CD14-positive monocyte (primary cell): ENCODE results near the gene KRTAP10-10. TPM values are rescaled to one million over a fixed set of nuclear protein-coding genes. Genes with fewer than 3 reads are reported as not detected.
"Not testable (repeated sequence)": the region's sequence is repeated elsewhere in the genome, so short reads cannot be mapped to it uniquely, and the experiment has no call there.

Experiments
- DNase-seq, 3 donors: peaks; one replicate each; pipeline ENCODE4 v3.0.0-alpha.2; 2011 to 2022
- H2AFZ ChIP-seq: 2 replicates; pipeline ENCODE4 v1.6.0; 2012; ENCODE audit warnings: mild to moderate bottlenecking, low read depth, low read length, inconsistent platforms; ENCODE audit not compliant: insufficient read depth, poor library complexity, severe bottlenecking
- H3K27ac ChIP-seq, 2 donors: 1 replicate in 1 of 2; 2 replicates in 1 of 2; pipeline ENCODE4 v1.5.1; 2012 to 2013; ENCODE audit warnings: low read length in 2 of 2, control low read depth in 1 of 2, inconsistent platforms in 1 of 2, low read depth in 1 of 2, mild to moderate bottlenecking in 1 of 2
- H3K27me3 ChIP-seq, 2 donors: one replicate each; pipeline versions ENCODE4 v1.6.0 to v1.6.1; 2011 to 2013; ENCODE audit warnings: low read length in 2 of 2; ENCODE audit not compliant: control insufficient read depth in 2 of 2, insufficient read depth in 2 of 2
- H3K36me3 ChIP-seq, 2 donors: replicated peaks in 1 of 2; 1 replicate in 1 of 2; 2 replicates in 1 of 2; pipeline versions ENCODE4 v1.5.1 to v1.6.1; 2012 to 2013; ENCODE audit warnings: low read length in 2 of 2, control low read depth in 1 of 2, inconsistent platforms in 1 of 2, mild to moderate bottlenecking in 1 of 2; ENCODE audit not compliant: insufficient read depth in 2 of 2, control insufficient read depth in 1 of 2
- H3K4me1 ChIP-seq, 2 donors: 1 replicate in 1 of 2; 2 replicates in 1 of 2; pipeline versions ENCODE4 v1.5.1 to v1.6.1; 2012 to 2013; ENCODE audit warnings: low read length in 2 of 2, control low read depth in 1 of 2, inconsistent platforms in 1 of 2, mild to moderate bottlenecking in 1 of 2, moderate library complexity in 1 of 2; ENCODE audit not compliant: insufficient read depth in 2 of 2, control insufficient read depth in 1 of 2
- H3K4me2 ChIP-seq: replicated peaks from 2 replicates; pipeline ENCODE3; 2012; ENCODE audit warnings: low read length, moderate library complexity, mild to moderate bottlenecking; ENCODE audit not compliant: poor library complexity, severe bottlenecking; ENCODE audit errors: extremely low read depth
- H3K4me3 ChIP-seq, 3 experiments: fragments of 200-600 bp in 1 of 3; sonication (generic) in 1 of 3; replicated peaks in 1 of 3; 1 replicate in 2 of 3; 2 replicates in 1 of 3; pipeline ENCODE4 v1.5.1; 2011 to 2013; ENCODE audit warnings: low read length in 3 of 3, mild to moderate bottlenecking in 3 of 3, control low read depth in 2 of 3, low read depth in 2 of 3, inconsistent platforms in 1 of 3, moderate library complexity in 1 of 3
- H3K79me2 ChIP-seq: 2 replicates; pipeline ENCODE4 v1.6.0; 2012; ENCODE audit warnings: mild to moderate bottlenecking, control low read depth, inconsistent platforms, low read length, moderate library complexity; ENCODE audit not compliant: insufficient read depth
- H3K9ac ChIP-seq: 2 replicates; pipeline ENCODE4 v1.6.0; 2017; ENCODE audit warnings: low read length, mild to moderate bottlenecking; ENCODE audit not compliant: insufficient read depth, poor library complexity, severe bottlenecking
- H3K9me3 ChIP-seq, 2 donors: replicated peaks in 1 of 2; 1 replicate in 1 of 2; 2 replicates in 1 of 2; pipeline versions ENCODE4 v1.5.1 to v1.6.1; 2012 to 2013; ENCODE audit warnings: low read length in 2 of 2, control low read depth in 1 of 2; ENCODE audit not compliant: control insufficient read depth in 1 of 2, insufficient read depth in 1 of 2
- H4K20me1 ChIP-seq: 2 replicates; pipeline ENCODE4 v1.6.0; 2012; ENCODE audit warnings: mild to moderate bottlenecking, low read length, control low read depth, moderate library complexity; ENCODE audit not compliant: insufficient read depth
- H3K27ac Mint-ChIP-seq, 7 donors: one replicate each; pipeline ENCODE4 v1.8.0; 2020; ENCODE audit warnings: mild to moderate bottlenecking in 7 of 7, mixed read lengths in 7 of 7, moderate library complexity in 6 of 7, inconsistent platforms in 2 of 7
- H3K27me3 Mint-ChIP-seq, 3 donors: one replicate each; pipeline ENCODE4 v1.8.0; 2021 to 2022; ENCODE audit warnings: low read depth in 3 of 3, mild to moderate bottlenecking in 3 of 3, mixed read lengths in 3 of 3, moderate library complexity in 3 of 3, inconsistent platforms in 1 of 3
- H3K36me3 Mint-ChIP-seq, 2 donors: one replicate each; pipeline ENCODE4 v1.8.0; 2020; ENCODE audit warnings: mixed read lengths in 2 of 2, inconsistent platforms in 1 of 2, mild to moderate bottlenecking in 1 of 2
- H3K4me1 Mint-ChIP-seq: one replicate; pipeline ENCODE4 v1.8.0; 2020; ENCODE audit warnings: mild to moderate bottlenecking, mixed read lengths
- H3K4me3 Mint-ChIP-seq, 2 donors: one replicate each; pipeline ENCODE4 v1.8.0; 2020; ENCODE audit warnings: mild to moderate bottlenecking in 2 of 2, mixed read lengths in 2 of 2, moderate library complexity in 1 of 2
- H3K9me3 Mint-ChIP-seq, 7 donors: one replicate each; pipeline ENCODE4 v1.8.0; 2020 to 2022; ENCODE audit warnings: mixed read lengths in 7 of 7, mild to moderate bottlenecking in 6 of 7, moderate library complexity in 6 of 7, inconsistent platforms in 2 of 7
- WGBS: methylation state at CpG from one replicate; pipeline ENCODE4 v1.1.5; 2013; ENCODE audit warnings: missing lambda C conversion rate; ENCODE audit not compliant: insufficient coverage; 5-methylcytosine and 5-hydroxymethylcytosine counted together
- intact Hi-C, 2 donors: fragments of 100-400 bp; cut with micrococcal nuclease; formaldehyde crosslinking; loops; one replicate each; pipeline versions ENCODE4 v1.15.0 to v1.15.1; 2023
- polyA plus RNA-seq, 3 donors: library from polyadenylated mRNA; depleted of rRNA in 1 of 3; unstranded in 2 of 3; stranded (reverse) in 1 of 3; fragments of 300-500 nt in 2 of 3; fragments of >200 nt in 1 of 3; fragmentation: Illumina TruSeq in 2 of 3; gene quantifications; 1 replicate in 2 of 3; 2 replicates in 1 of 3; pipeline ENCODE4 v1.2.3, GENCODE V29; 2012 to 2021
- TF ChIP-seq, protein P1 (sequence below): fragments of 200-600 bp; IDR thresholded peaks from one replicate; pipeline ENCODE4 v1.8.0; 2022; ENCODE audit warnings: antibody characterized with exemption, mild to moderate bottlenecking

Gene KRTAP10-10
- polyA plus RNA-seq, 3 donors: not detected

DNA sequence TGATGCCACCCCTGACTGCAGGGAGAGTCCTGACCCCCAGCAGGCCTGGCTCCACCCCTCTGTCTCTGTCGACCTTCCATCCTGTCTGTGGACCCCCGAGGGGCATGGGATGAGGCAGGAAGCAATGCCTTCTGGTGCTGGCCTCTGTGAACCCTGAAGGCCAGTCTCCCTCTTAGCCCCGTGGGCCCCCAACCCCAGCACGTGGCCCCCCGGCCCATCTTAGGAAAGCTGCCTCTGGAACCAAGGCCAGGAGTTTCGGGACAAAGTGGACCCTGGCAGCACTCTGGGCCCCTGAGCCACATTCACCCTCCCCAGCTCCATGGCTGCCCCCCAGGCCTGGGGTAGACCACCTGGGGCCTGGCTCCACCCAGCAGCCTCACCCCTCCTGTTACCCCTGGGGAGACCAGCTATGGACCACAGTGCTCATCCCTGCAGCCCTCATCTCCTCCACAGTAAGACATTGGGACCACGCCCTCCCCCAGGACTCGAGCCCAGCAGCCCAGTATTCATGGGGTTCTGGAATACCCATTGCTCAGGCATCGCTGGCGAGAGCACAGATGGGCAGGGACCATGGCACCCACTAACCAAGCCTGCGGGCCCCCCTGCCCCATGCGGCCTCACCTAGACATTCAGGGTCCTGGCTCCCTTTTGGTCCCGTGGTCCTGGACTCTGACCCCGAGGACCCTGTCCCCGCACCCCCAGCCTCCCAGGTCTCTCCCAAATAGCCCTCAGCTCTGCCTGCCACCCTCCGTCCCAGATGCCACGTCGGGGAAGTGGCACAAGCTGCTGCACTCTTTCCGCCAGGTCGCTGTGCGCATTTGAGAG, 1.6 kb downstream of the KRTAP10-10 start:
- intact Hi-C loops, DNase-seq, H3K36me3 Mint-ChIP-seq: not testable (repeated sequence)

DNA sequence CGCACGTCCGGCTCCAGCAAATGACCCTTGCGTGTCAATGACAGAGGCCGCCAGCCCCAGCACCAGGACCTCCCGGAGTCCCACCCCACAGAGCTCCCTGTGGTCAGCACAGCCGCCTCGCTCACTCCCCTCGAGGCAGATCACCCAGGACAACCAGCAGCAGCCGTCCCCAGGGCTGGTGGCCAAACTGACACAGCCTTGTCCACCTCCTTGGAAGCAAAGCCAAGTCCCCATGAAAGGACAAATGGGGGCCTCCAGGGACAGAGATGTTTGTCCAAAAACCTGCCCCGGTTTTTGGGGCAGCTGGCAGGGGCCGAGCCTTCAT, 2.1 kb downstream of the KRTAP10-10 start:
- WGBS: 92% methylated on average over 9 of the region's 12 CpGs
- no peaks in the 10 kb centered on the region for H3K79me2 ChIP-seq
- peaks cover 11 to 36% (median 26%) of the 10 kb centered on the region in 7 donors for H3K9me3 Mint-ChIP-seq
- H3K27me3 Mint-ChIP-seq: peaks cover 5 to 8% (median 7%) of the 10 kb centered on the region in 3 donors
- H3K27me3 ChIP-seq: no peaks in the 10 kb centered on the region
- no peak overlapping the region for H3K27ac ChIP-seq
- H3K4me3 Mint-ChIP-seq: no peak overlapping the region
- no peak overlapping the region for H3K4me3 ChIP-seq
- H3K36me3 ChIP-seq: no peaks in the 10 kb centered on the region
- DNase-seq: no peak
- no peak overlapping the region for H2AFZ ChIP-seq
- H3K36me3 Mint-ChIP-seq: no peaks in the 10 kb centered on the region
- H3K27ac Mint-ChIP-seq: no peak overlapping the region
- TF ChIP-seq, protein P1, sequence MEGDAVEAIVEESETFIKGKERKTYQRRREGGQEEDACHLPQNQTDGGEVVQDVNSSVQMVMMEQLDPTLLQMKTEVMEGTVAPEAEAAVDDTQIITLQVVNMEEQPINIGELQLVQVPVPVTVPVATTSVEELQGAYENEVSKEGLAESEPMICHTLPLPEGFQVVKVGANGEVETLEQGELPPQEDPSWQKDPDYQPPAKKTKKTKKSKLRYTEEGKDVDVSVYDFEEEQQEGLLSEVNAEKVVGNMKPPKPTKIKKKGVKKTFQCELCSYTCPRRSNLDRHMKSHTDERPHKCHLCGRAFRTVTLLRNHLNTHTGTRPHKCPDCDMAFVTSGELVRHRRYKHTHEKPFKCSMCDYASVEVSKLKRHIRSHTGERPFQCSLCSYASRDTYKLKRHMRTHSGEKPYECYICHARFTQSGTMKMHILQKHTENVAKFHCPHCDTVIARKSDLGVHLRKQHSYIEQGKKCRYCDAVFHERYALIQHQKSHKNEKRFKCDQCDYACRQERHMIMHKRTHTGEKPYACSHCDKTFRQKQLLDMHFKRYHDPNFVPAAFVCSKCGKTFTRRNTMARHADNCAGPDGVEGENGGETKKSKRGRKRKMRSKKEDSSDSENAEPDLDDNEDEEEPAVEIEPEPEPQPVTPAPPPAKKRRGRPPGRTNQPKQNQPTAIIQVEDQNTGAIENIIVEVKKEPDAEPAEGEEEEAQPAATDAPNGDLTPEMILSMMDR: no peak
- H3K9me3 ChIP-seq: peaks cover 21 to 31% of the 10 kb centered on the region in 2 donors
- no peak overlapping the region for H3K9ac ChIP-seq
- no peak overlapping the region for H3K4me2 ChIP-seq
- no peaks in the 10 kb centered on the region for H4K20me1 ChIP-seq
- no peaks in the 10 kb centered on the region for H3K4me1 ChIP-seq
- no peaks in the 10 kb centered on the region for H3K4me1 Mint-ChIP-seq
- intact Hi-C loops: no loop called here

More for the DNA sequence above, 1.6 kb downstream of the KRTAP10-10 start:
- H3K27me3 Mint-ChIP-seq: peaks cover 4 to 11% (median 9%) of the 10 kb centered on the region in 3 donors
- H3K9ac ChIP-seq, H3K4me3 Mint-ChIP-seq, H3K27ac Mint-ChIP-seq, H3K4me1 ChIP-seq, H3K36me3 ChIP-seq, H4K20me1 ChIP-seq, H3K79me2 ChIP-seq, H3K27ac ChIP-seq, H3K4me2 ChIP-seq, H3K27me3 ChIP-seq, H2AFZ ChIP-seq, H3K4me1 Mint-ChIP-seq, H3K4me3 ChIP-seq: not testable (repeated sequence)
- peaks cover 16 to 26% of the 10 kb centered on the region in 2 donors for H3K9me3 ChIP-seq
- H3K9me3 Mint-ChIP-seq: peaks cover 9 to 30% (median 20%) of the 10 kb centered on the region in 7 donors
- 95% methylated on average over 13 of the region's 21 CpGs for WGBS
